LNCaP clone FGC (cell line): Measurements from ENCODE around the gene ANKRA2.

Experiments
- DNase-seq: peaks from one replicate; pipeline ENCODE4 v3.0.0-alpha.2; 2011; ENCODE audit warnings: low read depth
- H3K4me3 ChIP-seq: 2 replicates; pipeline ENCODE4 v1.5.1; 2011; ENCODE audit warnings: mild to moderate bottlenecking, low read depth, low read length, control low read depth
- CTCF ChIP-seq: IDR thresholded peaks from 2 replicates; pipeline ENCODE4 v1.5.1; 2012; ENCODE audit warnings: mild to moderate bottlenecking; ENCODE audit not compliant: control insufficient read depth, insufficient read depth; ENCODE audit errors: extremely low read depth

ANKRA2 gene

GRCh38 chr5:73552642-73553041 is 12.8 kb downstream of the ANKRA2 start:
- peak; percentile 36 for DNase-seq
- no peak overlapping the region for H3K4me3 ChIP-seq
- no peak for TF ChIP-seq CTCF

- TF ChIP-seq CTCF = no peak
- no peak overlapping the region for H3K4me3 ChIP-seq
- DNase-seq = no peak
These were observed 15.4 kb downstream of the ANKRA2 start for GRCh38 chr5:73550016-73550415.

- H3K4me3 ChIP-seq = no peak overlapping the region
- DNase-seq = no peak
- TF ChIP-seq CTCF = no peak
These were observed 20.0 kb downstream of the ANKRA2 start for GRCh38 chr5:73545403-73545779.

GRCh38 chr5:73544429-73545402 is 20.7 kb downstream of the ANKRA2 start:
- peak; percentile 93 for DNase-seq
- no peak overlapping the region for H3K4me3 ChIP-seq
- no peak for TF ChIP-seq CTCF

GRCh38 chr5:73542020-73542419 is 23.4 kb downstream of the ANKRA2 start:
- DNase-seq = peak; percentile 28
- TF ChIP-seq CTCF = no peak
- H3K4me3 ChIP-seq = no peak overlapping the region

GRCh38 chr5:73540192-73540591 is 25.2 kb downstream of the ANKRA2 start:
- no peak for DNase-seq
- TF ChIP-seq CTCF = no peak

GRCh38 chr5:73539730-73540129 is 25.7 kb downstream of the ANKRA2 start:
- TF ChIP-seq CTCF = no peak
- no peak for DNase-seq
- no peak overlapping the region for H3K4me3 ChIP-seq

More at GRCh38 chr5:73540192-73540591, 25.2 kb downstream of the ANKRA2 start:
- H3K4me3 ChIP-seq = no peak overlapping the region
